ENCODE data around the gene LYPD3.
"Not testable (repeated sequence)": the region's sequence is repeated elsewhere in the genome, so short reads cannot be mapped to it uniquely, and the experiment has no call there.

The LYPD3 gene

GRCh38 chr19:43465468-43466120, at the start of gene LYPD3:
Gene LYPD3, minus strand, starts transcription at chr19:43465608. Its CDS starts 37 bp downstream, at chr19:43465571.
- no peak for DNase-seq

- not testable (repeated sequence) for DNase-seq
These were observed 47.0 kb upstream of the LYPD3 start for GRCh38 chr19:43512399-43512798.

DNA sequence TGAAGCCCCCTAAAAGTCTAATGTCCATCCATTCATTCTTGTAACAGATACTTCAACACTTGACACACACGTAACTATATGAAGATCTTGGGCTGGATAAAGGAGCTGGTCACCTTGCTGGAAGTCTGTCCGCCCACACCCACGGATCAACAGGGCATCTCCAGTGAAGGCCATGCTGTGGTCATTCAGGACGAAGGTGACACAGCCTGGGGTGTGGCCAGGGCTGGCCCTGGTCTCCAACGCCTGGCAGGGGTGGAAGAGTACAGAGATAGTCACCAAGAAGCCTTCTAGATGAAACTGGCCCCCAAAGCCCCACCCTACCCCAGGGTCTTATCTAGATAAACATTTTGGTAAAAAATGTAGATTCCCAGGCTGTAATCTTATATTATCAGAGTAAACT, 45.9 kb upstream of the LYPD3 start:
- no peak for DNase-seq

GRCh38 chr19:43510713-43511112, 45.3 kb upstream of the LYPD3 start:
- no peak for DNase-seq

DNA sequence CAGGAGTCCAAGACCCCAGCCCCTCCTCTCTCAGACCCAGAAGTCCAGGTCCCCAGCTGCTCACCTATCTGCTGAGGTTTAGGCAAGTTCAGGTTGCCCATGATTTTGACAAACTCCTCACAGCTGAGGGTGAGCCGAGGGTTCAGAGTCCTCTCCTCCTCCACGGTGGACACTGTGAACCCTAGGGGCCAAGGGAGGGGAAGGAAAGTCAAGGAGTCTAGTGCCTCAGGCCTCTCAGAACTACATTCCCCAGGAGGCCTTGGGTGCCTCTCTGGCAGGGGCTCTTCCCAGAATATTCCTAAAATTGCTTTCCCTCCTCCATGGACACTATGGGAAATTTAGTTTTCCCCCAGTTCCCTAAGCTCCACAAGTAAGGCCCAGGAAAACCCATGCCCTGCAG, 42.5 kb upstream of the LYPD3 start:
- DNase-seq: no peak

- DNase-seq: no peak
These were observed 41.2 kb upstream of the LYPD3 start for GRCh38 chr19:43506629-43507028.

DNA sequence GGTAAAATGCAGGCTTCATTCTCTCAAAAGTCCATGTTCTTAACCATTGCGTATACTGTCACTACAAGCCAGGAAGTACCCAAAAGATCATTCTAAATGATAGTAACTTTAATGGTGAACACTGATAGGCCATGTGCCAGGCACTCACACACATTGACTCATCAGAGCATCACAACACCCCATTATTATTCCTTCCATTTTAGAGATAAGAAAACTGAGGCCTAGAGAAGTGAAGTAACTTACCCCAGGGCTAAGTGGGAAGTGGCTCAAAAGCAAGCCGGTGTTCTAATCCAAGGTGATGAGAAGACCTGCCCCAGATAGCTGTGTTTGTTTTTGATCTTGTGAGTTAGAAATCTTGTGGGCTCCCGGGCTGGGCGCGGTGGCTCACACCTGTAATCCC, 40.5 kb upstream of the LYPD3 start:
- DNase-seq: no peak

DNA sequence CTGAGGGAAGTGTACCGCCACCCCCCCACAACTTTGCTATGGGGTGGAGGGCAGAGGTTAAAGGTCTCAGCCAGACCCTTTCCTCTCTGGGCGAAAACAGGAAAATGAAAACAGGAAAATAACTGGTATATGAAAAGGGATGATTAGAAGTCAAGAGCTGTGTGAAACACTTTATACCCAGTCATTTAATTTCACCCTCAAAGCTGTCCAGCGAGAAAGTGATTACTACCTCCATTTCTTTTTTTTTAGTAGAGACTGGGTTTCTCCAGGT, 39.7 kb upstream of the LYPD3 start:
- DNase-seq: no peak

- no peak for DNase-seq
These were observed 39.2 kb upstream of the LYPD3 start, which contains the start of gene PHLDB3 for GRCh38 chr19:43504426-43505185. Gene PHLDB3, minus strand, starts transcription at chr19:43504746. Its CDS starts 628 bp downstream, at chr19:43504118.

GRCh38 chr19:43503501-43504425, 38.4 kb upstream of the LYPD3 start:
- peak; percentile 98 for DNase-seq

- DNase-seq: peak; percentile 8
These were observed 37.1 kb upstream of the LYPD3 start for GRCh38 chr19:43502419-43502976.

DNA sequence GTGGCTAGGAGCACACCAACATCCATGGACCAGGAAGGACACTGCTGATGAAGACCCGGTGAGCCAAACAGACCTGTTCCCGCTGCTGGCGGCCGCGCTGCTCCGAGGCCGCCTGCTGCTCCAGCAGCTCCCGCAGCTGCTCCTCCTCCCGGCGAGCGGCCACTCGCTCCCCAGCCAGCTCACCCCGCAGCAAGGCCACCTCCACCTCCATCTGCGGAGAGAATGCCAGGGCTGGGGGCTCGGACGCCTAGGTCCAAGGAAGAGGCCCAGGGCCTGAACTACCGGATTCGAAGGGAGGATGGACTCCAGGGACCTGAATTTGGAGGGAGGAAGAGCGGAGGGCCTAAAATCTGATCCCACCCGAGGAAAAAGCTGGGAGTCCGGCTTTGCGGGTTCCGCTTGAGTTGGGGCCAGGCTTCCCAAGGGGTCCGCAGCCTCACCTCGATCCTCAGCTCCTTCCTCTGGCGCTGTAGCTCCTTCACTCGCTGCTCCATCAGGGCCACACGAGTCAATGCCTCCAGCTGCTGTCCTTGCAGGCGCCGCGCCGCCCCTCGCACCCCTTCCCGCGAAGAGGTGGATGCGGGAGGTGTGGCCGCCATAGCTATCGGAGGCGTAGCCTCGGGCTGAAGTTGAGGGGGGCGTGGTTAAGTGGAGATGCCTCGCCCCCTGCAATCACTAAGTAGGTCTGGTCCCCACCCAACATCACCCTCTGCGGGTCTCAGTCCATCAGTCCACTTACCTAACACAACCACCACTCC, 36.4 kb upstream of the LYPD3 start:
- peak; percentile 66 for DNase-seq

DNA sequence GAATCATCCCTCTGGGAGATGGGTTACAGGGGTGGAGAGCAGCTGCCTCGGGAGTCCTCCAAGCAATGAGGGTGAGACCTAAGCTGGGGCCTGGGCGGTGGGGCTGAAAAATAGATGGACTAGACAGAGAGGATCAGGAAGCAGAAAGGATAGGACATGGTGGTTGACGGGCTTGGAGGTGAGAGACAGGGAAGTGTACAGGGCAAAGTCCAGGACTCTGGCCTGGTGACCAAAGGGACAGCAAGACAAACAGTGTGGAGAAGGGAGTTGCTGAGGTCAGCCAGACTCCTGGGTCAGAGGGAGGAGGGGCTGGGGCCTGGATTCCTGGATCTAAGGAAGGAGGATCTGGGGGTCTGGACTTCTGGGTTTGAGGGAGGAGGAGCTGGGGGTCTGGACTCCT, 33.6 kb upstream of the LYPD3 start:
- no peak for DNase-seq

- peak; percentile 29 for DNase-seq
These were observed 32.9 kb upstream of the LYPD3 start for GRCh38 chr19:43498233-43498842.

DNA sequence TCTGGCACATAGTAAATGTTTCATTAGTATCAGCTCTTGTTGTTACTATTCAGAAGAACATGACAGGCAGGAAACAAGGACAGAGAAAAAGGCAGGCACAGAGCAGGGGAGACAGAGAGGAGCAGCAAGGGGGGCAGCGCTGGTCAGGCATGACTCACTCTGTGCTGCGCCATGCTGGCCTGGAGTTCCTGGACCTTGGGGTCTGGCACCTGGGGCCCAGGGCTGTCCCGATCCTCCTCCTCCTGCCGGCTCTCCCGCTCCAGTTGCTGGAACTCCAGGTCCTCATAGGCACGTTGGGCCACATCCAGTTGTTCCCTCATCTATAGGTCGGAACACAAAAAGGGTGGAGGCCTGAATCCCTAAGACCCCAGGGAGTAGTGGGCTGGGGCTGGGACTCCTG, 31.6 kb upstream of the LYPD3 start:
- no peak for DNase-seq

GRCh38 chr19:43495082-43495481, 29.7 kb upstream of the LYPD3 start:
- no peak for DNase-seq

GRCh38 chr19:43490759-43491158, 25.4 kb upstream of the LYPD3 start:
- no peak for DNase-seq

GRCh38 chr19:43489979-43490599, 24.7 kb upstream of the LYPD3 start:
- DNase-seq: no peak

DNA sequence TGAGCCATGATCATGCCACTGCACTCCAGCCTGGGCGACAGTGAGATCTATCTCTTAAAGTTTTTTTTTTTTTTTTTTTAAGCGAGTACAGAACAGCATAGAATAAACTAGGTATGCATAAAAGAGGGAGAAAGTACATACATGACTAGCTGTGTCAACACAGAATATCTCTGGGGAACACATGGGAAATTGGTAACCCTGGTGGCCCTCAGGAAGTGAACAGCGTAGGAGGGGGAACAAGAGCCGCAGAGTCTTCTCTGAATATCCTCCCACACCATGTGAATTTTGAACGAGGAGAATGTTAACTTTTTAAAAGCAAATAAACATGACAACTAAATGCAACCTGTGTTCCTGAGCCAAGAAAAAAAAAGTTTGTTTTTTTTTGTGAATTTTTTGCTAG, 23.9 kb upstream of the LYPD3 start:
- no peak for DNase-seq

DNA sequence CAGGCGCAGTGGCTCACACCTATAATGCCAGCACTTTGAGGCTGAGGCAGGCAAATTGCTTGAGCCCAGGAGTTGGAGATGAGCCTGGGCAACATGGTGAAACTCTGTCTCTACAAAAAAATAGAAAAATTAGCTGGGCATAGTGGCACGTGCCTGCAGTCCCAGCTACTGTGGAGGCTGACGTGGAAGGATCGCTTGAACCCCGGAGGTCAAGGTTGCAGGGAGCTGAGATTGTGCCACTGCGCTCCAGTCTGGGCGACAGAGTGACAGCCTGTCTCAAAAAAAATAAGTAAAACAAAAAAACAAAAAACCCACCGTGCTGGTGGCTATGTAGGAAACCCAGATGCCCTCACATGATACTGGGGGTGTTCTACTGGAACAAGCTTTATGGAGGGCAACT, 22.8 kb upstream of the LYPD3 start:
- no peak for DNase-seq

DNA sequence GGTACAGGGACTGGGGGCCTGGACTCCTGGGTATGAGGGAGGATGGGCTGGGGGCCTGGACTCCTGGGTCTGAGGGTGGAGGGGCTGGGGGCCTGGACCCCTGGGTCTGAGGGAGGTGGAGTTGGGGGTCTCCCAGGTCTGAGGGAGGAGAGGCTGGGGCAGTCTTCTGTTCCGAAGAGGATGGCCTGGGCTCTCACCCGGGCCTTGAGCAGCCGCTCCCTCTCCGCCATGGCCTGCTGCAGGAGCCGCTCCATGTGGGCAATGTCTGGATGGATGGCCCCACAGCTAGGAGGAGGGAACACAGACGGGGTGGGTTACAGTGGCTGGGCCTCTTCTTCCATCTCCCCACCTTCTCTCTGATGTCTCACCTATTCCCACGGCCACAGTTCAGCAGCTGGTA, 21.0 kb upstream of the LYPD3 start:
- DNase-seq: no peak

DNA sequence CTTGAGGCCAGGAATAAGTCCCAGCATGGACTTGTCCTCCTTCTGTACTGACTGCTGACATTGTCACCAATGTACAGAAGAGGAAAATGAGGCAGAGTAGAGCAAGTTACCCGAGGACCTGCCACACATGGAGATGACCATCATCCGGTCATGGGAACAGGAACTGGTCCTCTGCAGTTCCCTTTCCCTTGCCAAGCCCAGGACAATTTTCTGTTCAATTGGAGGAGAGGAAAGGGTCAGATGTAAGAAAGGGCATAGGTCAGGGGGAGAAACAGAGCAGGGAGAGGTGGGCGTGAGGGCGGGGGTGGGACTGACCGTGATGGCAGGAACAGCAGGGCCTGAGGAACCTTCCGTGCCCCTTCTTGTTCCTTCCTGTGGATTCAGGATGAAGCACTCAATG, 20.5 kb upstream of the LYPD3 start:
- no peak for DNase-seq
